Neuronal stem cell (in vitro differentiated cells): ENCODE results near the gene BSND.

Experiments used
- DNase-seq: peaks from one replicate; pipeline ENCODE4 v3.0.0-alpha.2; 2013; ENCODE audit warnings: low spot score
- H2AFZ ChIP-seq: one replicate; pipeline ENCODE4 v1.6.1; 2013; ENCODE audit warnings: mild to moderate bottlenecking, low read length, inconsistent platforms
- H2AK5ac ChIP-seq: 2 replicates; pipeline ENCODE4 v1.6.1; 2013; ENCODE audit warnings: low read depth, mild to moderate bottlenecking, inconsistent platforms, low read length, moderate library complexity, mixed read lengths
- H2BK120ac ChIP-seq: 2 replicates; pipeline ENCODE4 v1.6.1; 2013; ENCODE audit warnings: low read depth, mild to moderate bottlenecking, inconsistent platforms, low read length, moderate library complexity, mixed read lengths
- H2BK12ac ChIP-seq: one replicate; pipeline ENCODE4 v1.6.1; 2013; ENCODE audit warnings: low read length, inconsistent platforms
- H2BK15ac ChIP-seq: 2 replicates; pipeline ENCODE4 v1.6.1; 2013; ENCODE audit warnings: mild to moderate bottlenecking, low read length, inconsistent platforms, mixed read lengths
- H2BK5ac ChIP-seq: one replicate; pipeline ENCODE4 v1.6.1; 2013; ENCODE audit warnings: inconsistent platforms, mild to moderate bottlenecking, low read length, moderate library complexity
- H3K14ac ChIP-seq: one replicate; pipeline ENCODE4 v1.6.1; 2013; ENCODE audit warnings: low read length, inconsistent platforms
- H3K18ac ChIP-seq: 2 replicates; pipeline ENCODE4 v1.6.1; 2013; ENCODE audit warnings: low read length, inconsistent platforms
- H3K23ac ChIP-seq: 2 replicates; pipeline ENCODE4 v1.6.1; 2013; ENCODE audit warnings: low read depth, mild to moderate bottlenecking, mixed read lengths, low read length, inconsistent platforms; ENCODE audit not compliant: poor library complexity
- H3K27ac ChIP-seq: replicated peaks from 3 replicates; pipeline ENCODE4 v1.5.1; 2013; ENCODE audit warnings: low read length, inconsistent platforms
- H3K27me3 ChIP-seq, 3 experiments: 2 replicates each; pipeline ENCODE4 v1.6.1; 2013; ENCODE audit warnings: low read length in 3 of 3, mild to moderate bottlenecking in 2 of 3, inconsistent platforms in 1 of 3, low read depth in 1 of 3, mixed read lengths in 1 of 3, moderate library complexity in 1 of 3; ENCODE audit not compliant: control insufficient read depth in 3 of 3, insufficient read depth in 3 of 3
- H3K36me3 ChIP-seq, 2 donors: replicated peaks in 1 of 2; 2 replicates each; pipeline ENCODE4 v1.6.1; 2013; ENCODE audit warnings: low read length in 2 of 2; ENCODE audit not compliant: control insufficient read depth in 2 of 2, insufficient read depth in 2 of 2
- H3K4ac ChIP-seq: 2 replicates; pipeline ENCODE4 v1.6.1; 2013; ENCODE audit warnings: inconsistent platforms, mild to moderate bottlenecking, low read length, moderate library complexity
- H3K4me1 ChIP-seq, 2 donors: 1 replicate in 1 of 2; 2 replicates in 1 of 2; pipeline ENCODE4 v1.6.1; 2013; ENCODE audit warnings: low read length in 2 of 2, low read depth in 1 of 2; ENCODE audit not compliant: control insufficient read depth in 2 of 2, insufficient read depth in 1 of 2
- H3K4me2 ChIP-seq: one replicate; pipeline ENCODE4 v1.6.1; 2013; ENCODE audit warnings: mild to moderate bottlenecking, low read length, inconsistent platforms; ENCODE audit not compliant: insufficient read depth, poor library complexity, severe bottlenecking
- H3K4me3 ChIP-seq, 2 donors: 2 replicates each; pipeline ENCODE4 v1.5.1; 2013; ENCODE audit warnings: low read length in 2 of 2, mild to moderate bottlenecking in 2 of 2, inconsistent platforms in 1 of 2, moderate library complexity in 1 of 2
- H3K79me1 ChIP-seq: one replicate; pipeline ENCODE4 v1.6.1; 2013; ENCODE audit warnings: low read depth, mild to moderate bottlenecking, inconsistent platforms, low read length, moderate library complexity
- H3K9ac ChIP-seq: one replicate; pipeline ENCODE4 v1.6.1; 2013; ENCODE audit warnings: mild to moderate bottlenecking, low read depth, low read length, inconsistent platforms; ENCODE audit not compliant: poor library complexity
- H3K9me3 ChIP-seq, 2 donors: replicated peaks in 1 of 2; 2 replicates each; pipeline versions ENCODE3 to v1.6.1; 2013; ENCODE audit warnings: low read length in 2 of 2, mild to moderate bottlenecking in 2 of 2, inconsistent platforms in 1 of 2, low read depth in 1 of 2, mixed read lengths in 1 of 2, moderate library complexity in 1 of 2; ENCODE audit not compliant: control insufficient read depth in 2 of 2, insufficient read depth in 1 of 2
- H4K8ac ChIP-seq: one replicate; pipeline ENCODE4 v1.6.1; 2013; ENCODE audit warnings: low read depth, mild to moderate bottlenecking, inconsistent platforms, low read length, moderate library complexity
- H4K91ac ChIP-seq: one replicate; pipeline ENCODE4 v1.6.1; 2013; ENCODE audit warnings: low read length, low read depth, mild to moderate bottlenecking, inconsistent platforms; ENCODE audit not compliant: poor library complexity
- WGBS, 2 donors: extraction: QIAGEN DNeasy Blood & Tissue Kit; methylation state at CpG; one replicate each; pipeline ENCODE4 v1.1.7; 2013; ENCODE audit warnings: missing lambda C conversion rate in 2 of 2, mixed read lengths in 1 of 2; ENCODE audit not compliant: insufficient read length in 2 of 2, insufficient replicate concordance in 1 of 2; ENCODE audit errors: extremely low coverage in 2 of 2; 5-methylcytosine and 5-hydroxymethylcytosine counted together

BSND gene

GRCh38 chr1:54951810-54952226 lies 46.9 kb upstream of the BSND start:
- H3K79me1 ChIP-seq = no peaks in the 10 kb centered on the region
- no peak overlapping the region for H3K23ac ChIP-seq
- peak overlapping the region; percentile 3 for H2AFZ ChIP-seq
- H2BK12ac ChIP-seq = no peak overlapping the region
- WGBS, 2 donors = no CpG with 5 or more reads among the region's 4 CpGs
- H2AK5ac ChIP-seq = no peak overlapping the region
- no peak overlapping the region for H3K4me3 ChIP-seq
- no peak overlapping the region for H3K4ac ChIP-seq
- H4K91ac ChIP-seq = no peak overlapping the region
- no peak overlapping the region for H3K14ac ChIP-seq
- H3K18ac ChIP-seq = no peak overlapping the region
- no peaks in the 10 kb centered on the region for H3K27me3 ChIP-seq
- H3K36me3 ChIP-seq = no peaks in the 10 kb centered on the region
- H3K4me1 ChIP-seq = peaks cover 0 to 4% of the 10 kb centered on the region in 2 donors
- no peak for DNase-seq
- no peak overlapping the region for H3K9ac ChIP-seq
- no peak overlapping the region for H2BK5ac ChIP-seq
- H3K27ac ChIP-seq = no peak overlapping the region
- H4K8ac ChIP-seq = no peak overlapping the region
- H3K9me3 ChIP-seq = peaks cover 0 to 3% of the 10 kb centered on the region in 2 donors
- no peak overlapping the region for H2BK15ac ChIP-seq
- no peak overlapping the region for H3K4me2 ChIP-seq
- no peak overlapping the region for H2BK120ac ChIP-seq

DNA sequence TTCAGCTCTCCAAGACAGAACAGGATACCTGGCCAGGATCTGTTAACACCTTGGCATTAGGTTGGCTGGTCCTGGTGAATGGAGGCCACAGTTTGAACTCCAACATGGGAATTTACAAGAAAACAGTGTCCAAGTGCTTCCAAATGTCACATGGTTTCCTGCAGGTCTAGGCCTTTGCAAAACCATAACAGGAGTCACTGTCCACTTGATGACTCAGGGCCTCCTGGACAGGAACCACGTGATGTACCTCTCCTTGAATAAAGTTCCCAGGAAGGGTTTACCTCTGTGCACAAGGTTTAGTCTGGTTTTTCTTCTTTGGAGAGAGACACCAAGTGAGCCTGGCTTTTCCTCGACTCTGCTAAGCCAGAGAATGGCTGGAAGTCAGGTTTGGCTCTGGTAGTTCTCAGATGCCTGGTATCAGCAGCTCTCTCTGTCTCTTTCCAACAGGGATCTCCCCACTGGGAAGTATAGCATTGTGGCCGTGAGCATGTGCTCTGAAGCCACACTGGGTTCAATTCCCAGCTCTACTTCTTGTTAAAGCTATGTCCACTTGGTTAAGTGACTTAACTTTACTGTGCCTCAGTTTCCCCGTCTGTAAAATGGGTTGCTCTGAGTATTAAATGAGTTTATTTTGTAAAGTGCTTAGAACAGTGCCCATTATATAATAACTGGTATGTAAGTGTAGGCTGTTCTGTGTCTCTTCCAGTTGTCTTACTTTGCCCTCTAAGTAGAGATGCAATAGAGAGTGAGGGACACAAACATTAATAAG lies 45.6 kb upstream of the BSND start:
- Histone ChIP-seq H3K23ac (no peak overlapping the region), H3K18ac (no peak overlapping the region), H3K4me1 (peaks cover 0 to 4% of the 10 kb centered on the region in 2 donors), H3K79me1 (no peaks in the 10 kb centered on the region), H3K4me3 (peak overlapping the region in 1 of 2 donors; percentile 25), H3K27ac (no peak overlapping the region), H2BK15ac (no peak overlapping the region), H3K4me2 (no peak overlapping the region), H2BK12ac (no peak overlapping the region), H3K9me3 (peaks cover 3 to 5% of the 10 kb centered on the region in 2 donors), H3K27me3 (no peaks in the 10 kb centered on the region), H2AK5ac (no peak overlapping the region), H2BK120ac (no peak overlapping the region), H2AFZ (no peak overlapping the region), H2BK5ac (no peak overlapping the region), H3K4ac (no peak overlapping the region), H3K9ac (no peak overlapping the region), H4K8ac (no peak overlapping the region), H4K91ac (no peak overlapping the region), H3K36me3 (no peaks in the 10 kb centered on the region), H3K14ac (no peak overlapping the region)
- DNase-seq = no peak
- no CpG with 5 or more reads among the region's 4 CpGs for WGBS, 2 donors

DNA sequence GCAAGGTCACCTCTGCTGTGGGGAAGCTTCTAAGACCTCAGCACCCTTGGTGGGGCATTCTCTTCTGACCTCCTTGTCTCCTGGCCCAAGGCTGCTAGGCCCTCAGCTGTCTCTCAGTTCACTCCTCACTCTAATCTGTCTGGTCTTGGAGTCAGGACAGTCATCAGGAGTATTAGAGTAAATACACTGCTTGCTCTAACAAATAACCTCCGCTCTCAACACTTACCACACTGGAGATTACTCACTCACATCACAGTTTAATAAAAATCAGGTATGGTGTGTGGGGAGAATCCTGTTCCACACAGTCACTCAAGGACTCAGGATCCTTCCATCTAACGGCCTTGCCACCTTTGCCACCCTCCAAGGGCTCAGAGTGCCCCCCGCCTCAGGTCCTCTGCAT lies 44.9 kb upstream of the BSND start:
- Histone ChIP-seq H3K4me1 (peaks cover 0 to 4% of the 10 kb centered on the region in 2 donors), H3K18ac (no peak overlapping the region), H2BK12ac (no peak overlapping the region), H3K4me3 (no peak overlapping the region), H3K14ac (no peak overlapping the region), H3K4ac (no peak overlapping the region), H3K9ac (no peak overlapping the region), H3K27ac (no peak overlapping the region), H3K9me3 (peaks cover 3 to 5% of the 10 kb centered on the region in 2 donors), H2BK5ac (no peak overlapping the region), H3K4me2 (no peak overlapping the region), H3K27me3 (no peaks in the 10 kb centered on the region), H2AK5ac (no peak overlapping the region), H2AFZ (no peak overlapping the region), H4K8ac (no peak overlapping the region), H4K91ac (no peak overlapping the region), H2BK15ac (no peak overlapping the region), H2BK120ac (no peak overlapping the region), H3K23ac (no peak overlapping the region), H3K79me1 (no peaks in the 10 kb centered on the region), H3K36me3 (no peaks in the 10 kb centered on the region)
- no peak for DNase-seq
- WGBS, 2 donors = no CpG with 5 or more reads among the region's 3 CpGs

DNA sequence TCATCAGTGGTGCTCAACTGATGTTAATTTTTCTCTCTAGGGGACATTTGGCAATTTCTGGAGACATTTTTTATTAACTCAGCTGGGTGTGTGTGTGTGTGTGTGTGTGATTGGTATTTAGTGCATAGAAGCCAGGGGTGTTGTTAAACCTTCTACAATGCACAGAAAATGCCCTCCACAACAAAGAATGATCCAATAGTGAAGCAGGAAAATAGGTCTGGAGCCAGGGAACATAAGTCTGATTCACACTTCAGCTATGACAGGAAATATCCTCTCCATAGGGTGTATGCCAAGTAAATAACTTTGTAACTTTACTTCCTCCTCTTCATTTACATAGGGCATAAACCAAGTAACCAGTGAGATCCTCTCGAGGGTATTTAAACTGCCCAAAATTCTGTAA lies 43.4 kb upstream of the BSND start:
- Histone ChIP-seq H3K23ac (no peak overlapping the region), H3K9ac (no peak overlapping the region), H3K9me3 (peaks cover 3 to 5% of the 10 kb centered on the region in 2 donors), H2AFZ (no peak overlapping the region), H3K18ac (no peak overlapping the region), H2BK120ac (no peak overlapping the region), H4K8ac (no peak overlapping the region), H3K4me3 (no peak overlapping the region), H4K91ac (no peak overlapping the region), H3K36me3 (no peaks in the 10 kb centered on the region), H3K27me3 (no peaks in the 10 kb centered on the region), H3K4me1 (peaks cover 0 to 3% of the 10 kb centered on the region in 2 donors), H2BK12ac (no peak overlapping the region), H2BK5ac (no peak overlapping the region), H2AK5ac (no peak overlapping the region), H3K27ac (no peak overlapping the region), H2BK15ac (no peak overlapping the region), H3K14ac (no peak overlapping the region), H3K4ac (no peak overlapping the region), H3K4me2 (no peak overlapping the region), H3K79me1 (no peaks in the 10 kb centered on the region)
- whole genome bisulfite sequencing, 2 donors = no CpG with 5 or more reads among the region's 1 CpG
- DNase-seq = no peak
